Ishikawa (cell line): Measurements from ENCODE around the gene ZFAND3.

Experiments
- CEBPB ChIP-seq: IDR thresholded peaks from 2 replicates; pipeline ENCODE4 v1.6.1; 2012
- CREB1 ChIP-seq: IDR thresholded peaks from 2 replicates; pipeline ENCODE4 v1.6.1; 2012; ENCODE audit warnings: low read depth
- EGR1 ChIP-seq: IDR thresholded peaks from 2 replicates; pipeline ENCODE4 v1.6.1; 2012
- EP300 ChIP-seq: IDR thresholded peaks from 2 replicates; pipeline ENCODE4 v1.6.1; 2012; ENCODE audit warnings: borderline replicate concordance
- FOXM1 ChIP-seq: IDR thresholded peaks from 2 replicates; pipeline ENCODE4 v1.6.1; 2012; ENCODE audit warnings: low read depth, borderline replicate concordance
- NFIC ChIP-seq: IDR thresholded peaks from 2 replicates; pipeline ENCODE4 v1.6.1; 2012
- RAD21 ChIP-seq: IDR thresholded peaks from 2 replicates; pipeline ENCODE4 v1.6.1; 2012; ENCODE audit warnings: low read depth
- TAF1 ChIP-seq: IDR thresholded peaks from 2 replicates; pipeline ENCODE4 v1.6.1; 2012; ENCODE audit warnings: low read depth, mild to moderate bottlenecking
- TCF12 ChIP-seq: IDR thresholded peaks from 2 replicates; pipeline ENCODE4 v1.6.1; 2012; ENCODE audit warnings: low read depth
- TEAD4 ChIP-seq: IDR thresholded peaks from 2 replicates; pipeline ENCODE4 v1.6.1; 2012
- YY1 ChIP-seq: IDR thresholded peaks from 2 replicates; pipeline ENCODE4 v1.6.1; 2012; ENCODE audit warnings: low read depth
- ZBTB7A ChIP-seq: IDR thresholded peaks from 2 replicates; pipeline ENCODE4 v1.6.1; 2012; ENCODE audit warnings: low read depth
- TF ChIP-seq, protein P1 (sequence below): IDR thresholded peaks from 2 replicates; pipeline ENCODE4 v1.6.1; 2012; ENCODE audit warnings: low read depth, mild to moderate bottlenecking
- TF ChIP-seq, protein P2 (sequence below): IDR thresholded peaks from 2 replicates; pipeline ENCODE4 v1.6.1; 2012
- TF ChIP-seq, protein P3 (sequence below): IDR thresholded peaks from 2 replicates; pipeline ENCODE4 v1.6.1; 2012

The ZFAND3 gene

DNA sequence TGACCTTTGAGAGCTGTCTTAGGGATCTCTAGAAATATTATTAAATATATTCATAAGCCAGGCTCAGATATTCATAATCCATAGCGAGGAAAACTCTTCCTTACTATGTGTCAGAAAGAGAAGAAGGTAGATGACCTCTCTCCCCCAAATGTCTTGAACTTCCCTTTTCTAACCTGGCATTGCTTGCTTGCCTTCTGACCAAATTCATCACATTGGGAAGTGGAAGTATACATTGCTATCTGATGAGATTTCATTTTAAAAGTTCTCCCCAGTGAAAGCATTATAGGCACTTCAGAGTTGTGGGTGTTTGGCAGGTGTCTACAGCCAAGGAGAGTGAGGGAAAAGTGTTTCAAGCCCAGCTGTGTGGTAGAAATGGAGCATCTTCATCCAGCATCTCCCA lies 197.3 kb downstream of the ZFAND3 start:
- TF ChIP-seq CEBPB: no peak
- TF ChIP-seq, protein P1, sequence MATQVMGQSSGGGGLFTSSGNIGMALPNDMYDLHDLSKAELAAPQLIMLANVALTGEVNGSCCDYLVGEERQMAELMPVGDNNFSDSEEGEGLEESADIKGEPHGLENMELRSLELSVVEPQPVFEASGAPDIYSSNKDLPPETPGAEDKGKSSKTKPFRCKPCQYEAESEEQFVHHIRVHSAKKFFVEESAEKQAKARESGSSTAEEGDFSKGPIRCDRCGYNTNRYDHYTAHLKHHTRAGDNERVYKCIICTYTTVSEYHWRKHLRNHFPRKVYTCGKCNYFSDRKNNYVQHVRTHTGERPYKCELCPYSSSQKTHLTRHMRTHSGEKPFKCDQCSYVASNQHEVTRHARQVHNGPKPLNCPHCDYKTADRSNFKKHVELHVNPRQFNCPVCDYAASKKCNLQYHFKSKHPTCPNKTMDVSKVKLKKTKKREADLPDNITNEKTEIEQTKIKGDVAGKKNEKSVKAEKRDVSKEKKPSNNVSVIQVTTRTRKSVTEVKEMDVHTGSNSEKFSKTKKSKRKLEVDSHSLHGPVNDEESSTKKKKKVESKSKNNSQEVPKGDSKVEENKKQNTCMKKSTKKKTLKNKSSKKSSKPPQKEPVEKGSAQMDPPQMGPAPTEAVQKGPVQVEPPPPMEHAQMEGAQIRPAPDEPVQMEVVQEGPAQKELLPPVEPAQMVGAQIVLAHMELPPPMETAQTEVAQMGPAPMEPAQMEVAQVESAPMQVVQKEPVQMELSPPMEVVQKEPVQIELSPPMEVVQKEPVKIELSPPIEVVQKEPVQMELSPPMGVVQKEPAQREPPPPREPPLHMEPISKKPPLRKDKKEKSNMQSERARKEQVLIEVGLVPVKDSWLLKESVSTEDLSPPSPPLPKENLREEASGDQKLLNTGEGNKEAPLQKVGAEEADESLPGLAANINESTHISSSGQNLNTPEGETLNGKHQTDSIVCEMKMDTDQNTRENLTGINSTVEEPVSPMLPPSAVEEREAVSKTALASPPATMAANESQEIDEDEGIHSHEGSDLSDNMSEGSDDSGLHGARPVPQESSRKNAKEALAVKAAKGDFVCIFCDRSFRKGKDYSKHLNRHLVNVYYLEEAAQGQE: no peak
- no peak for TF ChIP-seq RAD21

DNA sequence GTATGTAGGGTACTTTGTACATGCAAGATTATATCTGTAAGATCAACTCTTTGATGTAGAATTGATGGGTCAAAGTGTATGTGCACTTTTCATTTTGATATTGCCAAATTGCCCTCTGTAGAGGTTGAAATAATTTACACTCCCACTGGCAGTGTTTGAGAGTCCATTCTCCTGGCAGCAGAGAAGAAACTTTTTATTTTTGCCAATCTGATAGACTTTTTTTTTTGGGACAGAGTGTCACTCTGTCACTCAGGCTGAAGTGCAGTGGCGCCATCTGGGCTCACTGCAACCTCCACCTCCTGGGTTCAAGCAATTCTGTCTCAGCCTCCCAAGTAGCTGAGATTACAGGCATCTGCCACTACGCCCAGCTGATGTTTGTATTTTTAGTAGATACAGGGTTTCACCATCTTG lies 199.2 kb downstream of the ZFAND3 start:
- TF ChIP-seq FOXM1 (no peak), RAD21 (peak; percentile 21; the same call in 1 of the 2 replicates), TCF12 (no peak)

DNA sequence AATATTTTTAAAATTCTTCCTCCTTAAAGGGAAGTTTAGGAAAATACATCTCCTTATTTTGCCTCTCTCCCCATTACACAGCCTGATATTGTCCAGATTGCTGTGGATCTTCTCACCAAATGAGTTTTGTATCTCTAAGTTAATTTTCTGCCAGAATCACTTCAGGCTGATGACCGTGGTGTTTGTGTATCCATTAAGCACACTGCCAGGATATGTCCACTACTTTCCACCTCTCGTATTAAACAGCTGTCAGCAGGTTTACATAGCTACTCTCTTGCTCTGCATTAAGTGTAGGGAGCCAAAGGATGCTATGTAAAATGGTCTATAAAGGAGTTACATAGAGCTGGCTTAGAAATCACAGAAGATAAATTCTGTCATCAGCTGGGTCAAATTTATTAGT lies 201.1 kb downstream of the ZFAND3 start:
- no peak for TF ChIP-seq TAF1
- TF ChIP-seq TEAD4: no peak
- TF ChIP-seq, protein P1: no peak
- TF ChIP-seq ZBTB7A: no peak
- TF ChIP-seq, protein P2, sequence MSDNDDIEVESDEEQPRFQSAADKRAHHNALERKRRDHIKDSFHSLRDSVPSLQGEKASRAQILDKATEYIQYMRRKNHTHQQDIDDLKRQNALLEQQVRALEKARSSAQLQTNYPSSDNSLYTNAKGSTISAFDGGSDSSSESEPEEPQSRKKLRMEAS: no peak
- no peak for TF ChIP-seq EGR1
- TF ChIP-seq, protein P3, sequence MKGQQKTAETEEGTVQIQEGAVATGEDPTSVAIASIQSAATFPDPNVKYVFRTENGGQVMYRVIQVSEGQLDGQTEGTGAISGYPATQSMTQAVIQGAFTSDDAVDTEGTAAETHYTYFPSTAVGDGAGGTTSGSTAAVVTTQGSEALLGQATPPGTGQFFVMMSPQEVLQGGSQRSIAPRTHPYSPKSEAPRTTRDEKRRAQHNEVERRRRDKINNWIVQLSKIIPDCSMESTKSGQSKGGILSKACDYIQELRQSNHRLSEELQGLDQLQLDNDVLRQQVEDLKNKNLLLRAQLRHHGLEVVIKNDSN: no peak
- TF ChIP-seq RAD21: no peak
- no peak for TF ChIP-seq EP300
- no peak for TF ChIP-seq YY1
- no peak for TF ChIP-seq CEBPB
- TF ChIP-seq CREB1: no peak
- TF ChIP-seq TCF12: no peak
- no peak for TF ChIP-seq FOXM1
- no peak for TF ChIP-seq NFIC

DNA sequence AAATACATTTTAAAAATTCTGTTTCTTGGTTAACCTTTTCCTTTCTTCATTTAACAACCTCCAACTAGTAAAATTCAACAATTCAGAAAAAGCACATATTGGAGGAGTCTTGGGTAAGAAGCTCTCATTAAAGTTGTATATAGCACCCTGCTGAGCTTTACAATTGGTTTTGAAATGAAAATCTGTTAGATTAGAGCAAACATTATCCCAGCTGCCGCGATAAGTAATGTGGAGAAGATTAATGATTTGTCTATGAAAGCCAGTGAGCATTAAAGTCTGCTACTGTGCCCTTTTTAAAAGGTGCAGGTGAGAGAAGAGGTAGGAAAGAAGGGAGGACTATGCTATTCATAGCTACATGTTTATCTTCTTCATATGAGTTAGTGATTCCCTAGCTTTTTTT lies 201.5 kb downstream of the ZFAND3 start:
- TF ChIP-seq, protein P3: no peak
- no peak for TF ChIP-seq RAD21

DNA sequence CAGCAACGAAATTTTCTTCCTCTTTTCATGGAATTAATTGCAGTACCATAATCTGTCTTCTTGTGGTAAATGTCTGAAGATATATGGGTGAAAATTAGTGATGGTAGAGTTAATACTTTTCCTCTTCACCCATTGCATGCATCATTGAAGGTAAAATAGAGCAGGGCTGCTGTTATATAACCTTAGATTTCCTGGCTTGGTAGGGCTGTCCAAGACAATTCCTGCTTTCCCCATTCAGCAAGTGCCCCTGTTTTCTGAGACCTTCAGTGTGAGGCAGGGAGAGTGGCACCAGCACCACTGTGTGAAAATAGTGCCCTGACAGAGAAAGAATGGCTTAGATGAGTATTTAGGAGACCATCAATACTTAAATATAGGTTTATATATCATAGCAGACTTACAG lies 202.0 kb downstream of the ZFAND3 start:
- no peak for TF ChIP-seq EGR1
- TF ChIP-seq, protein P2: no peak
- TF ChIP-seq TEAD4: no peak
- TF ChIP-seq, protein P1: no peak

DNA sequence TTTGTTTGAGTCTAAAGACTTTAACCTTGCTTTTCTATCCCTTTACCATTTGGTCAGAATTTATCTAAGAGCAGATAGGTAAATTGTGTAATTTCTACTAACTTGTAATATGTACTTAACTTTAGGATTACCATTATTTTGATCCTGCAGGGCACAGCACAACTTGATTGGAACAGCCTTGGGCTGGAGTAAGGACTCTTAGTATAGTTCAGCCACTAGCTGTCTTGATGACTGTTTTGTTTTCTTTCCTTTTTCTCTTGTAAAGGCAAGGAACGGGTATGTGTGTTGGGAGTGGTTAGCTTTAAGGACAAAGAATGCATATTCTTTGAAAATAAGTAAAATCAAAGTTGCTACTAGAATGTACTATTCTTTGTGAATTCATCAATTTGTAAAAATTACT lies 203.2 kb downstream of the ZFAND3 start:
- TF ChIP-seq EGR1 (no peak), TAF1 (no peak), NFIC (no peak), TEAD4 (no peak), FOXM1 (no peak), TCF12 (no peak), CREB1 (no peak), YY1 (no peak), ZBTB7A (no peak), RAD21 (no peak), CEBPB (no peak)
- TF ChIP-seq, protein P3: no peak
- TF ChIP-seq, protein P1: no peak
- TF ChIP-seq, protein P2: no peak
